WTC11 (cell line): ENCODE data around the gene LRCH4. TPM values are rescaled to one million over a fixed set of nuclear protein-coding genes. Genes with fewer than 3 reads are reported as not detected.

Experiments used
- ATAC-seq: fragments of 200-7000 bp; cut with Tn5 transposase; 2 replicates; pipeline ENCODE4 v1.10.0; 2021; ENCODE audit warnings: mild to moderate bottlenecking, moderate library complexity
- CTCF ChIA-PET: fragments of 300-600 bp; sonication (Branson Sonifier 250); formaldehyde crosslinking; loops from one replicate; lab custom pipeline; 2021; ENCODE audit warnings: antibody characterized with exemption; lab: Charles Lee
- POLR2A ChIA-PET: fragments of 350-600 bp; sonication (Branson Sonifier 250); formaldehyde crosslinking; loops from one replicate; lab custom pipeline; 2021; ENCODE audit warnings: antibody characterized with exemption; lab: Charles Lee
- DNase-seq: peaks from one replicate; pipeline ENCODE4 v3.0.0; 2021; ENCODE audit warnings: low spot score
- H3K27ac Mint-ChIP-seq: 2 replicates; pipeline ENCODE4 v1.8.0; 2021; ENCODE audit warnings: mixed read lengths
- H3K27me3 Mint-ChIP-seq: 2 replicates; pipeline ENCODE4 v1.8.0; 2021; ENCODE audit warnings: low read depth, mild to moderate bottlenecking, moderate library complexity, mixed read lengths
- H3K36me3 Mint-ChIP-seq: 2 replicates; pipeline ENCODE4 v1.8.0; 2021; ENCODE audit warnings: mixed read lengths
- H3K4me1 Mint-ChIP-seq: 2 replicates; pipeline ENCODE4 v1.8.0; 2022; ENCODE audit warnings: mixed read lengths
- H3K4me3 Mint-ChIP-seq: 2 replicates; pipeline ENCODE4 v1.8.0; 2021; ENCODE audit warnings: mild to moderate bottlenecking, moderate library complexity, mixed read lengths
- H3K9me3 Mint-ChIP-seq: 2 replicates; pipeline ENCODE4 v1.8.0; 2021; ENCODE audit warnings: mixed read lengths
- CREM ChIP-seq: sonication (generic); formaldehyde crosslinking; IDR thresholded peaks from 2 replicates; pipeline ENCODE4 v1.8.1; 2022; ENCODE audit warnings: mild to moderate bottlenecking, missing genetic modification reagents, moderate library complexity
- ESRRA ChIP-seq: sonication (generic); formaldehyde crosslinking; IDR thresholded peaks from 2 replicates; pipeline ENCODE4 v1.8.1; 2022; ENCODE audit warnings: mild to moderate bottlenecking, missing genetic modification reagents, borderline replicate concordance
- ETV6 ChIP-seq: sonication (generic); formaldehyde crosslinking; IDR thresholded peaks from 2 replicates; pipeline ENCODE4 v1.8.1; 2022; ENCODE audit warnings: mild to moderate bottlenecking, missing genetic modification reagents
- GTF2I ChIP-seq: fragments of 250-450 bp; sonication (Bioruptor Pico); conservative IDR thresholded peaks from 2 replicates; pipeline ENCODE4 v1.4.0; 2021; ENCODE audit warnings: mild to moderate bottlenecking
- MYBL2 ChIP-seq: sonication (generic); formaldehyde crosslinking; IDR thresholded peaks from 2 replicates; pipeline ENCODE4 v1.8.1; 2023; ENCODE audit warnings: mild to moderate bottlenecking, moderate library complexity, missing genetic modification reagents
- NFE2L1 ChIP-seq: sonication (generic); formaldehyde crosslinking; IDR thresholded peaks from 2 replicates; pipeline ENCODE4 v1.8.1; 2023; ENCODE audit warnings: missing genetic modification reagents
- OVOL2 ChIP-seq: fragments of 250-450 bp; sonication (Bioruptor Pico); IDR thresholded peaks from 2 replicates; pipeline ENCODE4 v1.9.0; 2021; ENCODE audit warnings: mild to moderate bottlenecking, borderline replicate concordance
- SP1 ChIP-seq: sonication (generic); formaldehyde crosslinking; conservative IDR thresholded peaks from 2 replicates; pipeline ENCODE4 v1.8.1; 2022; ENCODE audit warnings: missing genetic modification reagents
- TCF7 ChIP-seq: sonication (generic); formaldehyde crosslinking; IDR thresholded peaks from 2 replicates; pipeline ENCODE4 v1.8.0; 2022; ENCODE audit warnings: mild to moderate bottlenecking, low read depth, missing genetic modification reagents, moderate library complexity
- total RNA-seq: library from RNA; stranded (reverse); gene quantifications from 3 replicates; pipeline ENCODE4 v1.2.3, GENCODE V29; 2021
- TF ChIP-seq, protein P1 (sequence below): sonication (generic); formaldehyde crosslinking; IDR thresholded peaks from 2 replicates; pipeline ENCODE4 v1.8.0; 2023; ENCODE audit warnings: missing genetic modification reagents, mild to moderate bottlenecking, borderline replicate concordance
- TF ChIP-seq, protein P2 (sequence below): sonication (generic); formaldehyde crosslinking; IDR thresholded peaks from 2 replicates; pipeline ENCODE4 v1.8.0; 2022; ENCODE audit warnings: mild to moderate bottlenecking, missing genetic modification reagents
- TF ChIP-seq, protein P3 (sequence below): sonication (generic); formaldehyde crosslinking; IDR thresholded peaks from 2 replicates; pipeline ENCODE4 v1.8.0; 2022; ENCODE audit warnings: mild to moderate bottlenecking, missing genetic modification reagents
- TF ChIP-seq, protein P4 (sequence below): sonication (generic); formaldehyde crosslinking; IDR thresholded peaks from 2 replicates; pipeline ENCODE4 v1.8.0; 2022; ENCODE audit warnings: mild to moderate bottlenecking, missing genetic modification reagents

The LRCH4 gene
- total RNA-seq, 1 experiment from 2014 or later = 56.7 TPM

DNA sequence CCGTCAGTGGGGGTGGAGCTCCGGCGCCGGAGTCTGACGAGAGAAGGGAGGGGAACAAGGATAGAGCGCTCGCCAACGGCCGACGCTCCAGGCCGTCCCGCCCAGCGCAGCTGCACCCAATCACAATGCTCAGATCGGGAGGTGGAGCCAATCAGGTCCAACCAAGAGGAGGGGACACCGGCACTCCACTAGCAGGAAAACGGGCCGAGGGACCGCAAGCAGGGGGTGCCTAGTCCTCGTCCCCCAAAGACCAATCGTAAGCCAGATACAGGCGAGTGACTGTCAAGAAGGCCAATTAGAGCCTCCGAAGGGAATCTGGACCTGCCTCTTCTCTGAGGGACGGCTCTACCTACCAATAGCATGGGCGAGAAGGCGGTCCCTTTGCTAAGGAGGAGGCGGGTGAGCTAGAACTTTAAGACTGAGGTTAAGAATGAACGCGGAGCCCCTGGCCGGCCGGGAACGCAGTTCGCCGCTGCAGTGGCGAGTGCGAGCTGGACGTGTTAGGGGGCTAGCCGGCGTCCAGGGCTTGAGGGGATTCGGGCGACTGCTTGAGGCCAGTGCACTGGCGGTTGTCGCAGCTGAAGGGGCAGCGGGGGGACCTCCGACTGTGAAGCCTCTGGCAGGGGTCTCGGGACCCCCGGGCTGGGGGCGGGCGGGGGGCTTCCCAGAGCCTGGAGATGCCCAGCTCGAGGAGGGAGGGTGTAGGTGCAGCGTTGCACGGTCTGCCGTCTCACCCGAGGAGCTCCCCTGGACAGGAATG, 517 bp upstream of the LRCH4 start, which contains the start of gene FBXO24 (continued):
- TF ChIP-seq, protein P1, sequence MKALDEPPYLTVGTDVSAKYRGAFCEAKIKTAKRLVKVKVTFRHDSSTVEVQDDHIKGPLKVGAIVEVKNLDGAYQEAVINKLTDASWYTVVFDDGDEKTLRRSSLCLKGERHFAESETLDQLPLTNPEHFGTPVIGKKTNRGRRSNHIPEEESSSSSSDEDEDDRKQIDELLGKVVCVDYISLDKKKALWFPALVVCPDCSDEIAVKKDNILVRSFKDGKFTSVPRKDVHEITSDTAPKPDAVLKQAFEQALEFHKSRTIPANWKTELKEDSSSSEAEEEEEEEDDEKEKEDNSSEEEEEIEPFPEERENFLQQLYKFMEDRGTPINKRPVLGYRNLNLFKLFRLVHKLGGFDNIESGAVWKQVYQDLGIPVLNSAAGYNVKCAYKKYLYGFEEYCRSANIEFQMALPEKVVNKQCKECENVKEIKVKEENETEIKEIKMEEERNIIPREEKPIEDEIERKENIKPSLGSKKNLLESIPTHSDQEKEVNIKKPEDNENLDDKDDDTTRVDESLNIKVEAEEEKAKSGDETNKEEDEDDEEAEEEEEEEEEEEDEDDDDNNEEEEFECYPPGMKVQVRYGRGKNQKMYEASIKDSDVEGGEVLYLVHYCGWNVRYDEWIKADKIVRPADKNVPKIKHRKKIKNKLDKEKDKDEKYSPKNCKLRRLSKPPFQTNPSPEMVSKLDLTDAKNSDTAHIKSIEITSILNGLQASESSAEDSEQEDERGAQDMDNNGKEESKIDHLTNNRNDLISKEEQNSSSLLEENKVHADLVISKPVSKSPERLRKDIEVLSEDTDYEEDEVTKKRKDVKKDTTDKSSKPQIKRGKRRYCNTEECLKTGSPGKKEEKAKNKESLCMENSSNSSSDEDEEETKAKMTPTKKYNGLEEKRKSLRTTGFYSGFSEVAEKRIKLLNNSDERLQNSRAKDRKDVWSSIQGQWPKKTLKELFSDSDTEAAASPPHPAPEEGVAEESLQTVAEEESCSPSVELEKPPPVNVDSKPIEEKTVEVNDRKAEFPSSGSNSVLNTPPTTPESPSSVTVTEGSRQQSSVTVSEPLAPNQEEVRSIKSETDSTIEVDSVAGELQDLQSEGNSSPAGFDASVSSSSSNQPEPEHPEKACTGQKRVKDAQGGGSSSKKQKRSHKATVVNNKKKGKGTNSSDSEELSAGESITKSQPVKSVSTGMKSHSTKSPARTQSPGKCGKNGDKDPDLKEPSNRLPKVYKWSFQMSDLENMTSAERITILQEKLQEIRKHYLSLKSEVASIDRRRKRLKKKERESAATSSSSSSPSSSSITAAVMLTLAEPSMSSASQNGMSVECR (CRISPR knock-in tag) = no peak
- TF ChIP-seq, protein P2, sequence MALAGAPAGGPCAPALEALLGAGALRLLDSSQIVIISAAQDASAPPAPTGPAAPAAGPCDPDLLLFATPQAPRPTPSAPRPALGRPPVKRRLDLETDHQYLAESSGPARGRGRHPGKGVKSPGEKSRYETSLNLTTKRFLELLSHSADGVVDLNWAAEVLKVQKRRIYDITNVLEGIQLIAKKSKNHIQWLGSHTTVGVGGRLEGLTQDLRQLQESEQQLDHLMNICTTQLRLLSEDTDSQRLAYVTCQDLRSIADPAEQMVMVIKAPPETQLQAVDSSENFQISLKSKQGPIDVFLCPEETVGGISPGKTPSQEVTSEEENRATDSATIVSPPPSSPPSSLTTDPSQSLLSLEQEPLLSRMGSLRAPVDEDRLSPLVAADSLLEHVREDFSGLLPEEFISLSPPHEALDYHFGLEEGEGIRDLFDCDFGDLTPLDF (CRISPR knock-in tag) = 0 out of 2 replicates have a peak, but pooled peaks have one; percentile 12
- TF ChIP-seq TCF7 = no peak
- no peak for TF ChIP-seq OVOL2
- no peak for TF ChIP-seq NFE2L1 (CRISPR knock-in tag)
- TF ChIP-seq GTF2I (CRISPR knock-in tag) = no peak
- peak; percentile 82 for TF ChIP-seq SP1
- TF ChIP-seq, protein P3, sequence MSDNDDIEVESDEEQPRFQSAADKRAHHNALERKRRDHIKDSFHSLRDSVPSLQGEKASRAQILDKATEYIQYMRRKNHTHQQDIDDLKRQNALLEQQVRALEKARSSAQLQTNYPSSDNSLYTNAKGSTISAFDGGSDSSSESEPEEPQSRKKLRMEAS (CRISPR knock-in tag) = no peak; the same call in none of the 2 replicates
- TF ChIP-seq, protein P4, sequence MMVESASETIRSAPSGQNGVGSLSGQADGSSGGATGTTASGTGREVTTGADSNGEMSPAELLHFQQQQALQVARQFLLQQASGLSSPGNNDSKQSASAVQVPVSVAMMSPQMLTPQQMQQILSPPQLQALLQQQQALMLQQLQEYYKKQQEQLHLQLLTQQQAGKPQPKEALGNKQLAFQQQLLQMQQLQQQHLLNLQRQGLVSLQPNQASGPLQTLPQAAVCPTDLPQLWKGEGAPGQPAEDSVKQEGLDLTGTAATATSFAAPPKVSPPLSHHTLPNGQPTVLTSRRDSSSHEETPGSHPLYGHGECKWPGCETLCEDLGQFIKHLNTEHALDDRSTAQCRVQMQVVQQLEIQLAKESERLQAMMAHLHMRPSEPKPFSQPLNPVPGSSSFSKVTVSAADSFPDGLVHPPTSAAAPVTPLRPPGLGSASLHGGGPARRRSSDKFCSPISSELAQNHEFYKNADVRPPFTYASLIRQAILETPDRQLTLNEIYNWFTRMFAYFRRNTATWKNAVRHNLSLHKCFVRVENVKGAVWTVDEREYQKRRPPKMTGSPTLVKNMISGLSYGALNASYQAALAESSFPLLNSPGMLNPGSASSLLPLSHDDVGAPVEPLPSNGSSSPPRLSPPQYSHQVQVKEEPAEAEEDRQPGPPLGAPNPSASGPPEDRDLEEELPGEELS (CRISPR knock-in tag) = no peak

DNA sequence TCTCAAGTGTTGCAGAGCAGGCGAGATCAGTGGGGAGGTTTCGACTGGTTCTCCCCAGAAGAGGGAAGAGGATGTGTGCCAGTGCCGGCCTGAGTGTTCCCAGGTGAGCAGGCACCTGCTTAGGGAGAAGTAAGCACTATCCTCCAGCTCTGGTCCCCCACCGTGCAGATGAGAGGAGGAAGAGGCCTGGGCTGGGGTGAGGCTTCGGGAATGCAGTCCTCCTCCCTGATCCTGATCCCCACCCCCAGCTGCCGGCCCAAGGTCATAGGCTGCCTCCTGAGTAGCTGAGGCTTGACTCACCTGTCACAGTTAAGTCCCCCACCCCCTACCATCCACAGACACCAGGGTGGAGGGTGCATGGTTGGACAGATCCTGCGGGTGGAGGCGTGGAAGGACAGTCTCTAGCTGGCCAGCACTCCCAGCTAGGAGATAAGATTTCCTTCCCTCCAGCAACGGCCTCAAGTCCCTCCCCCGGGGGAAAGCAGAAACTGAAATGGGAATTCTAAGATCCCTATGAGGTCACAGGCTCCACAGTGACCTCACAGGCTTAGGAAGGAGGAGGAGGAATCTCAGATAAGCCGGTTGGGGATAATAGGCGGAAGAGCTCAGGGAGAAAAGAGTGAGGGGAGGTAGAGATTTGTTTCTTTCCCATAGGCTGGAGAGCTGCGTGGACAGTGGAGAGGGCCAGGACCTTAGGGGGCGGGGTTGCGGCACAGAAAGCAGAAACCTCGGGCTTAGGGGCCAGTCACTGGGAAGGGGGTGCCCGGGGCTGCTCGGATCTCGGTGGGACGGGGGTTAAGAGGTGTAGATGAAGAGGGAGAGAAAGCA, 1.0 kb downstream of the LRCH4 start:
- Mint-ChIP-seq H3K27ac (peak overlapping the region; percentile 100), H3K27me3 (peaks cover 15% of the 10 kb centered on the region; the same call in 1 of the 2 replicates), H3K36me3 (no peaks in the 10 kb centered on the region), H3K4me3 (peak overlapping the region; percentile 99), H3K9me3 (no peaks in the 10 kb centered on the region), H3K4me1 (peaks cover 33% of the 10 kb centered on the region)
- ChIA-PET POLR2A (interaction anchor here (0.5 to 3.9 kb wide), 12 partner anchors 12 to 305 kb away, joined by 3 to 60 read pairs (median 4); partner anchors contain the start of genes GNB2, MOSPD3, PCOLCE and POP7), CTCF (interaction anchor here (0.6 to 5.2 kb wide), 25 partner anchors 9 to 381 kb away, joined by 3 to 67 read pairs (median 9); partner anchors contain the start of genes EPHB4, MOSPD3, PCOLCE and POP7)
- TF ChIP-seq ESRRA (peak; percentile 58; the same call in 1 of the 2 replicates), MYBL2 (CRISPR knock-in tag) (no peak), CREM (peak; percentile 31; the same call in 1 of the 2 replicates), ETV6 (peak; percentile 28; the same call in 1 of the 2 replicates)
- ATAC-seq (peak; percentile 1; the same call in 1 of the 2 replicates), DNase-seq (peak; percentile 64)
